Fibroblast of mammary gland (primary cell): ENCODE measurements around the gene NT5E.
"Not testable (repeated sequence)": the region's sequence is repeated elsewhere in the genome, so short reads cannot be mapped to it uniquely, and the experiment has no call there.

Source experiments
- DNase-seq: peaks from one replicate; pipeline ENCODE4 v3.0.0-alpha.2; 2010; ENCODE audit warnings: low read depth
- H3K4me3 ChIP-seq: 2 replicates; pipeline ENCODE4 v1.5.1; 2011; ENCODE audit warnings: low read depth, mild to moderate bottlenecking, low read length, moderate library complexity; ENCODE audit not compliant: control insufficient read depth
- CTCF ChIP-seq: conservative IDR thresholded peaks from 2 replicates; pipeline ENCODE4 v1.5.1; 2011; ENCODE audit warnings: low read depth, low read length, inconsistent platforms; ENCODE audit not compliant: control insufficient read depth, insufficient read depth

The NT5E gene

DNA sequence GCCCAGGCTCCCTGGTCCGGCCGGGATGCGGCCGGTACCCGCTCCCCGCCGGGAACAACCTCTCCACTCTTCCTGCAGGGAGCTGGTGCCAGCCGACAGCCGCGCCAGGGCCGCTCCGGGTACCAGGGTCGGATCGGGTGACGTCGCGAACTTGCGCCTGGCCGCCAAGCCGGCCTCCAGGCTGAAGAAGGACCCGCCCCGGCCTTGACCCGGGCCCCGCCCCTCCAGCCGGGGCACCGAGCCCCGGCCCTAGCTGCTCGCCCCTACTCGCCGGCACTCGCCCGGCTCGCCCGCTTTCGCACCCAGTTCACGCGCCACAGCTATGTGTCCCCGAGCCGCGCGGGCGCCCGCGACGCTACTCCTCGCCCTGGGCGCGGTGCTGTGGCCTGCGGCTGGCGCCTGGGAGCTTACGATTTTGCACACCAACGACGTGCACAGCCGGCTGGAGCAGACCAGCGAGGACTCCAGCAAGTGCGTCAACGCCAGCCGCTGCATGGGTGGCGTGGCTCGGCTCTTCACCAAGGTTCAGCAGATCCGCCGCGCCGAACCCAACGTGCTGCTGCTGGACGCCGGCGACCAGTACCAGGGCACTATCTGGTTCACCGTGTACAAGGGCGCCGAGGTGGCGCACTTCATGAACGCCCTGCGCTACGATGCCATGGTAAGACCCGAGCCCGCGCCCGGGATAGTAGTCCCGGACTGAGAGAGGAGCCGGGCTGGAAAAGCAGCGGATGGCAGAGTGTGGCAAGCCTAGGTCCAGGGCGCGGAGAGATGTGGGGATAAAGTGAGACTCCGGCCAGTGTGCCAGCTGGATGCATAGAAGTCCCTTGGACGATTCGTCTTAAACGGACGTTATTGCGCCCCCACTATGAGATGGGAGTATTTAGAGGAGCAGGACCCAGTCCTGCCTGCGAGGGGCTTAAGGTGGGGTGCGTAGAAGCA lies at the start of gene NT5E:
Gene NT5E, plus strand, starts transcription at position 266 of the 942 bp plus-strand sequence. Its CDS starts 57 bp downstream, at position 323.
- peak; percentile 2 for TF ChIP-seq CTCF
- H3K4me3 ChIP-seq, result peak within 1 kb of the TSS; percentile 94
- DNase-seq, result peak; percentile 75

DNA sequence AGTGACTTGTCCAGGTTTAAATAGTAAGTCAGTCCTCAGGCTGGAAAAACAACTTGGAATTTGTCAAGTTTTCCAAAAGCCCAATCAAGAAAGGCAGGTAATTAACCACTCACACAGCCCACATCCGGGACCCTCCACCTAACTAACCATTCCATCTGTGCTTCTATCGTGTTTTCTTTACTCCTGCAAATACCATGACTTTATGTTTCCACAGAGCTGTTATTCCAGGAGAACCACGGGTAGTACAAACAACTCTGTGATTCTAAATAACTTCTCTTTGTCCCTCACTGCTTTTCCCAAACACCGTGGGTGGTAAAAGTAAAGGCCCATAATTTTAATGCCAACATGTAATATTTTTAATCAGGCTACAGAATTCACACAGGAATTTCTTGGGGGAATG lies 49.6 kb upstream of the NT5E start:
- no peak for DNase-seq
- no peak overlapping the region for H3K4me3 ChIP-seq
- TF ChIP-seq CTCF, result no peak

DNA sequence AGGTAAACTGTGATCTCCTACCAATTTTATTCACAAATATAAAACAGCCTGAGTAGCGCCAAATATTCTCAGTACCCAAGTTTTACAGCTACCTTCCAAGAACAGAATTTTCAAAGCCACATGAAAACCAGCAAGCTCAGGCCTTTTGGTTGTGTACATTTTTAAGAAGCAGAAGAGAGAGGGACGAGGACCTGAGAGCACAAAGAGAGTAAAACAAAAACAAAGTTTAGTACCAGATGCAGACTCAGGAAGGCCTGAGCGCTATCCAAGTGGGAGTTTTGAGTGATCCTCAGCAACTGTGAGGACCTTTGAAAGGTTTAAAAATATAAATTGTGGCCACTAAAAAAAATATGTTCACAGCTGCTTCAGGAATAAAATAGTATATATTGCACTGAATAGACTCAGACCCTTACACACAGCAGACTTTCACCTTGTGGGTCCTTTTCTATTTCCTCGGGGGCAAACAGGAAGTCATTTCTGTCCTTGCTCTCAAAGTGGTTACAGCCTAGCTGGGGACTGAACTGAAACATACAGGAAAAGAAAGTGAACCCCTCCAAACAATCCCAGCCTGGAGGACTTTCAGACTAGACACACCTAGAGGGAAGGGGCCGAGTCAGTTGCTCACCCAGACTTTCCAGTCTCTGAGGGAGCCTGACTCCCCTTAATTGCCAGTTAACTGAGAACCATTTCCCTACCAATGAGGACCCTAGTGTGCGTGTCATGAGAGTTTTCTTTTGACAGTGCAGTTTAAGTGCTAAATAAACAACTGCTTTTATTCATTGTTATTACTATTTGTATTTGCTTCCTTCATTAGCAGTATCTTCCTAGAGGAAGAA lies 48.5 kb upstream of the NT5E start:
- DNase-seq, result no peak
- no peak overlapping the region for H3K4me3 ChIP-seq
- no peak for TF ChIP-seq CTCF

- DNase-seq, result no peak
- TF ChIP-seq CTCF, result no peak
- H3K4me3 ChIP-seq, result no peak overlapping the region
These were observed 47.8 kb upstream of the NT5E start for GRCh38 chr6:85402071-85402470.

GRCh38 chr6:85402922-85403321 lies 47.0 kb upstream of the NT5E start:
- TF ChIP-seq CTCF, result no peak
- H3K4me3 ChIP-seq, result no peak overlapping the region
- DNase-seq, result no peak

DNA sequence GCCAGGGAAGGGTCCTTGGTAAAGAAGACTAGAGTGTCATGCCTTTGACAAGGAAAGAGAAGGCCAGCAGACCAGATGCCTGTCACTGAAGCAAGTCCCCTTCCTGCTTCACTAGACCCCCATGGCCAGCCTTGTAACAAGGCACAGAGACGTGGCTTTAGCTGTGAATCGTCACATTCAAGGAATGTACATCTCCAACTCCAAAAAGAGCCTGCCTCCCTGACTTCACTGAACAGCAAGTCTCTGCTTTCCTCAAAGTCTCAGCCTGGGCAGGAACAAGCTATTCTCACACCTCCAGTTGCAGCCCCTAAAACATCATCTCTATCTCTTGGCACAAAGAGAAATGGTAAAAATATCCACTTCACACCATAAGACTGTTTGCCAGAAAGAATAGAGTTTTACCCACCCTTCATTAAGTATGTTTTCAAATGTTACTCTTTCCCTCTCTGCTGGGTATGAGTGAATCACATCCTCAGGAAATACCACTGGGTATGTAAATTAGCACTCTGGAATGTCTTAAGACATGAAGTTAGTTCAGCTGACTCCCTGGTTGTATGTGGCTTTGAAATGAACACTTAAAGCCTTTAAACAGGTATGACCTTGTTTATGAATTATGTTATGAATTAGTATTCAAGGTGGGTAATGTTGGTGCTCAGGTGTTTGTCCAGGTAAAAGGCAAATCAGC lies 46.4 kb upstream of the NT5E start:
- TF ChIP-seq CTCF, result no peak

GRCh38 chr6:85404016-85404563 lies 45.8 kb upstream of the NT5E start:
- DNase-seq, result peak; percentile 73
- not testable (repeated sequence) for H3K4me3 ChIP-seq

More for the DNA sequence above, 46.4 kb upstream of the NT5E start:
- peak; percentile 85 for DNase-seq
- H3K4me3 ChIP-seq, result no peak overlapping the region
